Measurements from ENCODE around the gene TRABD2A. TPM values are rescaled to one million over a fixed set of nuclear protein-coding genes. Genes with fewer than 3 reads are reported as not detected.

Gene TRABD2A
- total RNA-seq, 4 donors from 2014 or later, result 0.47 to 2.7 (median 1.4) TPM

DNA sequence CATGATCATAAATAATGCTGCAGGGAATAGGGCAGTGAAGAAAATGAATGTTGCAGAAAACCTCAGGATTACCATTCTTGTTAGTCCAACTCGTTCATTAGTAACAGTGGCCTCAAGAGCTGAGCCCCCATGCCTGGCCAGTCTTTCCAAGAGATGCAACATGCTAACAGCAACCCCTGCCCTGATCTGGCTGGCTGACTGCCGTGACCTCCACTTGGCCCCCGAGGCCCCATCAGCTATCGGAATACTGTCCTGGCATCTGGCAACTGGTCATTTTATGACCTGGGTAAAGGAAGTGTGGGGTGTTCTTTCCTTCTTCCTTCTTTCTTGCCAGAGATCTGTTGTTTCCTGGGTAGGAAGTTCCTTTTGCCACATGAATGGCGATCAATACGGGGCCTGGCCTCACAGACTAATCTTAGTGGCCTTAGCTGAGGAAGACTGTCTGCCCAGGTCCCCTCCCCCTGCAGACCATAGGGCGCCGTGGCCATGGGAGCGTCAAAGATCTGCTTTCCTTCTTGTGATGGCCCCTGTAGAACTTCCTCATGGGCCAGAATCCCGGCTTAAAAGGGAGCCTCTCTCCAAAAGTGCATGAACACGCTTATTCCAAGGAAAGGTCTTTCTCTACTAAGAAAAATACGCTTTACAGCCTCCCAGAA, 10.6 kb upstream of the TRABD2A start:
- WGBS, 2 donors (ENCODE audit: low coverage in 1 of 2), result 86 to 89% methylated on average over 3 to 8 of the region's 12 CpGs
- no peak for TF ChIP-seq EP300 (IDR thresholded peaks at IDR 0.05)
- TF ChIP-seq POLR2A (IDR thresholded peaks at IDR 0.05), result no peak
- no peak for TF ChIP-seq POLR2AphosphoS5 (IDR thresholded peaks at IDR 0.05)
- TF ChIP-seq, protein P1, sequence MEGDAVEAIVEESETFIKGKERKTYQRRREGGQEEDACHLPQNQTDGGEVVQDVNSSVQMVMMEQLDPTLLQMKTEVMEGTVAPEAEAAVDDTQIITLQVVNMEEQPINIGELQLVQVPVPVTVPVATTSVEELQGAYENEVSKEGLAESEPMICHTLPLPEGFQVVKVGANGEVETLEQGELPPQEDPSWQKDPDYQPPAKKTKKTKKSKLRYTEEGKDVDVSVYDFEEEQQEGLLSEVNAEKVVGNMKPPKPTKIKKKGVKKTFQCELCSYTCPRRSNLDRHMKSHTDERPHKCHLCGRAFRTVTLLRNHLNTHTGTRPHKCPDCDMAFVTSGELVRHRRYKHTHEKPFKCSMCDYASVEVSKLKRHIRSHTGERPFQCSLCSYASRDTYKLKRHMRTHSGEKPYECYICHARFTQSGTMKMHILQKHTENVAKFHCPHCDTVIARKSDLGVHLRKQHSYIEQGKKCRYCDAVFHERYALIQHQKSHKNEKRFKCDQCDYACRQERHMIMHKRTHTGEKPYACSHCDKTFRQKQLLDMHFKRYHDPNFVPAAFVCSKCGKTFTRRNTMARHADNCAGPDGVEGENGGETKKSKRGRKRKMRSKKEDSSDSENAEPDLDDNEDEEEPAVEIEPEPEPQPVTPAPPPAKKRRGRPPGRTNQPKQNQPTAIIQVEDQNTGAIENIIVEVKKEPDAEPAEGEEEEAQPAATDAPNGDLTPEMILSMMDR (IDR thresholded peaks at IDR 0.05), result no peak
- ATAC-seq, result peak; percentile 17

DNA sequence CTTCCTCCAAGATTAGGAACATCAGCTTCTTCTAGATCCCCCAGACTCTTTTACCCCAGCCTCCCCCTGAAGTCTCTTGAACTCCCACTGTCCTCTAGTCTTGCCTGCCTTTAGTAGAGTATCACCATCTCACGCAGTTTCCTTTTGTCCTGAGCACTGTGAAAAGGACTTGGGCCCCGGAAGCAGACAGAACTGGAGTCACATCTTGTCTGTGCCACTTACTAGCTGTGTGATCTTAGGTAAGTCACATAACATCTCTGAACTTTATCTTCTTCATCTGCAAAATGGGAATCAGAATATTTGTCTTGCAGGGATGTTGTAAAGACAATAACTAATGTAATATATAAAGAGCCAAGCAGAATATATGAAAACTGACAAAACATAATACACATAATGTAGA, 8.4 kb upstream of the TRABD2A start:
- TF ChIP-seq POLR2AphosphoS5 (IDR thresholded peaks at IDR 0.05) (no peak), POLR2A (IDR thresholded peaks at IDR 0.05) (no peak), EP300 (IDR thresholded peaks at IDR 0.05) (no peak)
- TF ChIP-seq, protein P1 (IDR thresholded peaks at IDR 0.05), result no peak
- Histone ChIP-seq H3K27ac (peak overlapping the region in 2 of 4 donors; percentile 21 to 49), H3K27me3 (no peaks in the 10 kb centered on the region), H3K9me3 (no peaks in the 10 kb centered on the region), H3K36me3 (no peaks in the 10 kb centered on the region), H3K4me3 (no peak overlapping the region), H3K4me1 (no peaks in the 10 kb centered on the region)
- no peak for ATAC-seq
- 100% methylated on average over 1 to 2 of the region's 2 CpGs for WGBS, 2 donors (ENCODE audit: low coverage in 1 of 2)

More for the DNA sequence above, 10.6 kb upstream of the TRABD2A start:
- no peak overlapping the region for H3K27ac ChIP-seq
- no peaks in the 10 kb centered on the region for H3K9me3 ChIP-seq
- H3K4me3 ChIP-seq, result no peak overlapping the region
- H3K4me1 ChIP-seq, result peaks cover 0 to 9% (median 0%) of the 10 kb centered on the region in 3 donors
- no peaks in the 10 kb centered on the region for H3K36me3 ChIP-seq
- H3K27me3 ChIP-seq, result no peaks in the 10 kb centered on the region

DNA sequence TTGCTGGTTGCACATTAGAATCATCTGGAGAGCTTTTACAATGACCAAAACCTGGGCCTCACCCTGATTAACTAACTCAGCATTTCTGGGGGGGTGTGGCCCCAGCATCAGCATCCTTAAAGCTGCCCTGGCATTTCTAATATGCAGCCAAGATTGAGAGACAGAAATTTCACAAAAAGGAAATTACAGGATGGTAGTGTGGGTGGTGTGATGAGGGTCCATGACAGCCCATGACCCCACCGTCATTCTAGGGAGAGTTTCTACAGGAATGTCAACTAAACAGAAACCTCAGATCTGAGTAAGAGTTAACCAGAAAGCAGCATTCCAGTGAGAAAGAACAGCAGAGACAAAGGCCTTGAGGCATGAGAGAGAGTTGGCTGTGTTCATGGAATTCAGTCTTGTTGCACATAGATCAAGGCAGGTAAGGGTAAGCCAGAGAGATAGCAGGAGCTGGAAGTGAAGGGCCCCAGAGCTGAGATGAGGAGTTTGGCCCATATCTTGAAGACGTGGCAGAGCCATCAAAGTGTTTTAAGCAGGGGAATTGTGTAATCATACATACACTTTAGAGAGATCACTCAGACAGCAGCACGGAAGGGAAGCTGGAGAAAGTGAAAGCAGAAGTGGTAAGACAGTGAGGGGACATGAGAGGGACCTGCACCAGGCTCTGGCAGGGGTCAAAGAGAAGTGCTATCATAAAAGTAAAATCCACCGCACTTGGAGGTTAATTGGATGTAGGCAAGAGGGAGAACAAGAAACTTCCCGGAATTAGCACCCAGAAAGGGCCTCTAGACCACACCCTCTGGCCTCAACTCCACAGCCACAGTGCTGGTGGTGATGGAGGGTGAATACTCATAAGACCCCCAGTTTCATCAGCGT, 7.8 kb upstream of the TRABD2A start:
- no peak overlapping the region for H3K4me3 ChIP-seq
- H3K27ac ChIP-seq, result peak overlapping the region in 2 of 4 donors; percentile 21 to 49
- ATAC-seq, result peak; percentile 80

DNA sequence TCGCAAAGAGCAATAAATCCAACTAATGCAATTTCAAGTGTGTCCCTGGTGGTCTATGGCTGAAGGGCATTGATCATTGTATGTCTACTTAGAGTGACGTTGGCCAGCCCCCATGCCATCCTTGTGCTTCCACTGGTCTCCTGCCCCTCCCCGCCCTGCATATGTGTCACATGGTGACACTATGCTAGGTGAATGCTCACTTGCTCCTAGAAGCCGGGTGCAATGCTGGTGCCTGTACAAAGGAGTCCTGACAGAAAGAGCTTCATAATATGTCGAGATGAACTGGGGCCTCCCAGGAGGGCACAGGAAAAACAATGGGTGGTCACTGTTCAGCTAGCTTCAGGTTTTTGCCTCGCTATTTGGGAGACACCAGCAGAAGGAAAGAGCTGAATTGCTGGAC, 5.9 kb upstream of the TRABD2A start:
- WGBS, 2 donors (ENCODE audit: low coverage in 1 of 2), result 91 to 94% methylated on average over 3 to 6 of the region's 6 CpGs

More for the DNA sequence above, 7.8 kb upstream of the TRABD2A start:
- Histone ChIP-seq H3K4me1 (no peaks in the 10 kb centered on the region), H3K36me3 (no peaks in the 10 kb centered on the region), H3K27me3 (peaks cover 4% of the 10 kb centered on the region), H3K9me3 (no peaks in the 10 kb centered on the region)
- TF ChIP-seq, protein P1 (IDR thresholded peaks at IDR 0.05), result no peak
- TF ChIP-seq POLR2AphosphoS5 (IDR thresholded peaks at IDR 0.05), result no peak
- no peak for TF ChIP-seq POLR2A (IDR thresholded peaks at IDR 0.05)
- TF ChIP-seq EP300 (IDR thresholded peaks at IDR 0.05), result no peak
- 29 to 56% methylated on average over 4 to 6 of the region's 6 CpGs for WGBS, 2 donors (ENCODE audit: low coverage in 1 of 2)

More for the DNA sequence above, 5.9 kb upstream of the TRABD2A start:
- no peaks in the 10 kb centered on the region for H3K36me3 ChIP-seq
- no peak overlapping the region for H3K27ac ChIP-seq
- TF ChIP-seq POLR2A (IDR thresholded peaks at IDR 0.05), result no peak
- TF ChIP-seq, protein P1 (IDR thresholded peaks at IDR 0.05), result no peak
- TF ChIP-seq POLR2AphosphoS5 (IDR thresholded peaks at IDR 0.05), result no peak
- no peak for TF ChIP-seq EP300 (IDR thresholded peaks at IDR 0.05)
- no peak overlapping the region for H3K4me3 ChIP-seq
- H3K4me1 ChIP-seq, result peaks cover 0 to 9% (median under 1%) of the 10 kb centered on the region in 3 donors
- ATAC-seq, result no peak
- H3K9me3 ChIP-seq, result no peaks in the 10 kb centered on the region
- peaks cover 14% of the 10 kb centered on the region for H3K27me3 ChIP-seq
